GM23338 (cell line): ENCODE data around the gene SYNPO2. TPM values are rescaled to one million over a fixed set of nuclear protein-coding genes. Genes with fewer than 3 reads are reported as not detected.

Source experiments
- EZH2 ChIP-seq: fragments of 200-600 bp; sonication (generic); IDR thresholded peaks from one replicate; pipeline ENCODE4 v1.8.0; 2017; ENCODE audit warnings: antibody characterized with exemption, mild to moderate bottlenecking, low read depth; ENCODE audit not compliant: unreplicated experiment
- NANOG ChIP-seq: IDR thresholded peaks from 2 replicates; pipeline ENCODE4 v1.6.1; 2016; ENCODE audit warnings: antibody characterized with exemption, borderline replicate concordance
- POLR2AphosphoS5 ChIP-seq: IDR thresholded peaks from 2 replicates; pipeline ENCODE4 v1.6.1; 2016; ENCODE audit warnings: antibody characterized with exemption, low read depth
- ZNF331 ChIP-seq: fragments of 250-450 bp; sonication (Bioruptor Pico); IDR thresholded peaks from 2 replicates; pipeline ENCODE4 v1.5.0; 2020; ENCODE audit warnings: low read depth, mild to moderate bottlenecking, moderate library complexity
- polyA plus RNA-seq: library from polyadenylated mRNA; unstranded; fragments of >200 nt; fragmentation: Nextera tagmentation; extraction: Ambion mirVana; gene quantifications from 2 replicates; pipeline ENCODE4 v1.2.1, GENCODE V29; 2016
- total RNA-seq: library from RNA; depleted of rRNA; stranded (reverse); fragments of >200 nt; shearing (Covaris generic); gene quantifications from 2 replicates; pipeline ENCODE4 v1.2.3, GENCODE V29; 2014
- TF ChIP-seq, protein P1 (sequence below): fragments of 250-450 bp; sonication (Bioruptor Pico); IDR thresholded peaks from 2 replicates; pipeline ENCODE4 v1.5.0; 2020; ENCODE audit warnings: mild to moderate bottlenecking, moderate library complexity
- TF ChIP-seq, protein P2 (sequence below), 2 experiments: fragments of 200-600 bp in 1 of 2; sonication (generic) in 1 of 2; conservative IDR thresholded peaks; 2 replicates each; pipeline versions ENCODE4 v1.5.1 to v1.6.1; 2016 to 2017; ENCODE audit warnings: antibody characterized with exemption in 2 of 2, low read depth in 2 of 2, mild to moderate bottlenecking in 2 of 2, moderate library complexity in 1 of 2
- TF ChIP-seq, protein P3 (sequence below): IDR thresholded peaks from one replicate; pipeline ENCODE4 v1.6.1; 2018; ENCODE audit warnings: antibody characterized with exemption; ENCODE audit not compliant: unreplicated experiment

SYNPO2 gene
- total and polyA plus RNA-seq, 2 experiments from 2014 or later = 2.1 to 3.4 TPM

- TF ChIP-seq, protein P1, sequence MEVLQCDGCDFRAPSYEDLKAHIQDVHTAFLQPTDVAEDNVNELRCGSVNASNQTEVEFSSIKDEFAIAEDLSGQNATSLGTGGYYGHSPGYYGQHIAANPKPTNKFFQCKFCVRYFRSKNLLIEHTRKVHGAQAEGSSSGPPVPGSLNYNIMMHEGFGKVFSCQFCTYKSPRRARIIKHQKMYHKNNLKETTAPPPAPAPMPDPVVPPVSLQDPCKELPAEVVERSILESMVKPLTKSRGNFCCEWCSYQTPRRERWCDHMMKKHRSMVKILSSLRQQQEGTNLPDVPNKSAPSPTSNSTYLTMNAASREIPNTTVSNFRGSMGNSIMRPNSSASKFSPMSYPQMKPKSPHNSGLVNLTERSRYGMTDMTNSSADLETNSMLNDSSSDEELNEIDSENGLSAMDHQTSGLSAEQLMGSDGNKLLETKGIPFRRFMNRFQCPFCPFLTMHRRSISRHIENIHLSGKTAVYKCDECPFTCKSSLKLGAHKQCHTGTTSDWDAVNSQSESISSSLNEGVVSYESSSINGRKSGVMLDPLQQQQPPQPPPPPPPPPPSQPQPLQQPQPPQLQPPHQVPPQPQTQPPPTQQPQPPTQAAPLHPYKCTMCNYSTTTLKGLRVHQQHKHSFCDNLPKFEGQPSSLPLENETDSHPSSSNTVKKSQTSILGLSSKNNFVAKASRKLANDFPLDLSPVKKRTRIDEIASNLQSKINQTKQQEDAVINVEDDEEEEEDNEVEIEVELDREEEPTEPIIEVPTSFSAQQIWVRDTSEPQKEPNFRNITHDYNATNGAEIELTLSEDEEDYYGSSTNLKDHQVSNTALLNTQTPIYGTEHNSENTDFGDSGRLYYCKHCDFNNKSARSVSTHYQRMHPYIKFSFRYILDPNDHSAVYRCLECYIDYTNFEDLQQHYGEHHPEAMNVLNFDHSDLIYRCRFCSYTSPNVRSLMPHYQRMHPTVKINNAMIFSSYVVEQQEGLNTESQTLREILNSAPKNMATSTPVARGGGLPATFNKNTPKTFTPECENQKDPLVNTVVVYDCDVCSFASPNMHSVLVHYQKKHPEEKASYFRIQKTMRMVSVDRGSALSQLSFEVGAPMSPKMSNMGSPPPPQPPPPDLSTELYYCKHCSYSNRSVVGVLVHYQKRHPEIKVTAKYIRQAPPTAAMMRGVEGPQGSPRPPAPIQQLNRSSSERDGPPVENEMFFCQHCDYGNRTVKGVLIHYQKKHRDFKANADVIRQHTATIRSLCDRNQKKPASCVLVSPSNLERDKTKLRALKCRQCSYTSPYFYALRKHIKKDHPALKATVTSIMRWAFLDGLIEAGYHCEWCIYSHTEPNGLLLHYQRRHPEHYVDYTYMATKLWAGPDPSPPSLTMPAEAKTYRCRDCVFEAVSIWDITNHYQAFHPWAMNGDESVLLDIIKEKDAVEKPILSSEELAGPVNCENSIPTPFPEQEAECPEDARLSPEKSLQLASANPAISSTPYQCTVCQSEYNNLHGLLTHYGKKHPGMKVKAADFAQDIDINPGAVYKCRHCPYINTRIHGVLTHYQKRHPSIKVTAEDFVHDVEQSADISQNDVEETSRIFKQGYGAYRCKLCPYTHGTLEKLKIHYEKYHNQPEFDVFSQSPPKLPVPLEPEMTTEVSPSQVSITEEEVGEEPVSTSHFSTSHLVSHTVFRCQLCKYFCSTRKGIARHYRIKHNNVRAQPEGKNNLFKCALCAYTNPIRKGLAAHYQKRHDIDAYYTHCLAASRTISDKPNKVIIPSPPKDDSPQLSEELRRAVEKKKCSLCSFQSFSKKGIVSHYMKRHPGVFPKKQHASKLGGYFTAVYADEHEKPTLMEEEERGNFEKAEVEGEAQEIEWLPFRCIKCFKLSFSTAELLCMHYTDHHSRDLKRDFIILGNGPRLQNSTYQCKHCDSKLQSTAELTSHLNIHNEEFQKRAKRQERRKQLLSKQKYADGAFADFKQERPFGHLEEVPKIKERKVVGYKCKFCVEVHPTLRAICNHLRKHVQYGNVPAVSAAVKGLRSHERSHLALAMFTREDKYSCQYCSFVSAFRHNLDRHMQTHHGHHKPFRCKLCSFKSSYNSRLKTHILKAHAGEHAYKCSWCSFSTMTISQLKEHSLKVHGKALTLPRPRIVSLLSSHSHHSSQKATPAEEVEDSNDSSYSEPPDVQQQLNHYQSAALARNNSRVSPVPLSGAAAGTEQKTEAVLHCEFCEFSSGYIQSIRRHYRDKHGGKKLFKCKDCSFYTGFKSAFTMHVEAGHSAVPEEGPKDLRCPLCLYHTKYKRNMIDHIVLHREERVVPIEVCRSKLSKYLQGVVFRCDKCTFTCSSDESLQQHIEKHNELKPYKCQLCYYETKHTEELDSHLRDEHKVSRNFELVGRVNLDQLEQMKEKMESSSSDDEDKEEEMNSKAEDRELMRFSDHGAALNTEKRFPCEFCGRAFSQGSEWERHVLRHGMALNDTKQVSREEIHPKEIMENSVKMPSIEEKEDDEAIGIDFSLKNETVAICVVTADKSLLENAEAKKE = no peak
- TF ChIP-seq POLR2AphosphoS5 = no peak
- no peak for TF ChIP-seq NANOG
- TF ChIP-seq, protein P2, sequence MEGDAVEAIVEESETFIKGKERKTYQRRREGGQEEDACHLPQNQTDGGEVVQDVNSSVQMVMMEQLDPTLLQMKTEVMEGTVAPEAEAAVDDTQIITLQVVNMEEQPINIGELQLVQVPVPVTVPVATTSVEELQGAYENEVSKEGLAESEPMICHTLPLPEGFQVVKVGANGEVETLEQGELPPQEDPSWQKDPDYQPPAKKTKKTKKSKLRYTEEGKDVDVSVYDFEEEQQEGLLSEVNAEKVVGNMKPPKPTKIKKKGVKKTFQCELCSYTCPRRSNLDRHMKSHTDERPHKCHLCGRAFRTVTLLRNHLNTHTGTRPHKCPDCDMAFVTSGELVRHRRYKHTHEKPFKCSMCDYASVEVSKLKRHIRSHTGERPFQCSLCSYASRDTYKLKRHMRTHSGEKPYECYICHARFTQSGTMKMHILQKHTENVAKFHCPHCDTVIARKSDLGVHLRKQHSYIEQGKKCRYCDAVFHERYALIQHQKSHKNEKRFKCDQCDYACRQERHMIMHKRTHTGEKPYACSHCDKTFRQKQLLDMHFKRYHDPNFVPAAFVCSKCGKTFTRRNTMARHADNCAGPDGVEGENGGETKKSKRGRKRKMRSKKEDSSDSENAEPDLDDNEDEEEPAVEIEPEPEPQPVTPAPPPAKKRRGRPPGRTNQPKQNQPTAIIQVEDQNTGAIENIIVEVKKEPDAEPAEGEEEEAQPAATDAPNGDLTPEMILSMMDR (conservative IDR thresholded peaks at IDR 0.05; ENCODE audit: low read depth in 2 of 2) = no peak
- TF ChIP-seq EZH2 = no peak
- no peak for TF ChIP-seq ZNF331 (CRISPR knock-in tag)
- TF ChIP-seq, protein P3, sequence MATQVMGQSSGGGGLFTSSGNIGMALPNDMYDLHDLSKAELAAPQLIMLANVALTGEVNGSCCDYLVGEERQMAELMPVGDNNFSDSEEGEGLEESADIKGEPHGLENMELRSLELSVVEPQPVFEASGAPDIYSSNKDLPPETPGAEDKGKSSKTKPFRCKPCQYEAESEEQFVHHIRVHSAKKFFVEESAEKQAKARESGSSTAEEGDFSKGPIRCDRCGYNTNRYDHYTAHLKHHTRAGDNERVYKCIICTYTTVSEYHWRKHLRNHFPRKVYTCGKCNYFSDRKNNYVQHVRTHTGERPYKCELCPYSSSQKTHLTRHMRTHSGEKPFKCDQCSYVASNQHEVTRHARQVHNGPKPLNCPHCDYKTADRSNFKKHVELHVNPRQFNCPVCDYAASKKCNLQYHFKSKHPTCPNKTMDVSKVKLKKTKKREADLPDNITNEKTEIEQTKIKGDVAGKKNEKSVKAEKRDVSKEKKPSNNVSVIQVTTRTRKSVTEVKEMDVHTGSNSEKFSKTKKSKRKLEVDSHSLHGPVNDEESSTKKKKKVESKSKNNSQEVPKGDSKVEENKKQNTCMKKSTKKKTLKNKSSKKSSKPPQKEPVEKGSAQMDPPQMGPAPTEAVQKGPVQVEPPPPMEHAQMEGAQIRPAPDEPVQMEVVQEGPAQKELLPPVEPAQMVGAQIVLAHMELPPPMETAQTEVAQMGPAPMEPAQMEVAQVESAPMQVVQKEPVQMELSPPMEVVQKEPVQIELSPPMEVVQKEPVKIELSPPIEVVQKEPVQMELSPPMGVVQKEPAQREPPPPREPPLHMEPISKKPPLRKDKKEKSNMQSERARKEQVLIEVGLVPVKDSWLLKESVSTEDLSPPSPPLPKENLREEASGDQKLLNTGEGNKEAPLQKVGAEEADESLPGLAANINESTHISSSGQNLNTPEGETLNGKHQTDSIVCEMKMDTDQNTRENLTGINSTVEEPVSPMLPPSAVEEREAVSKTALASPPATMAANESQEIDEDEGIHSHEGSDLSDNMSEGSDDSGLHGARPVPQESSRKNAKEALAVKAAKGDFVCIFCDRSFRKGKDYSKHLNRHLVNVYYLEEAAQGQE = no peak
These were observed 29.7 kb downstream of the SYNPO2 start (continued) for GRCh38 chr4:118918388-118918787.
